OCI-LY3 (cell line): ENCODE results near the gene PAGR1.

Source experiments
- CTCF ChIP-seq: fragments of 200-600, 300-600 bp; sonication (generic); IDR thresholded peaks from 2 replicates; pipeline ENCODE4 v1.5.1; 2014; ENCODE audit warnings: antibody characterized with exemption, low read length, low read depth
- EZH2phosphoT487 ChIP-seq: fragments of 200-600 bp; shearing (Covaris generic); IDR thresholded peaks from 2 replicates; pipeline ENCODE4 v1.6.1; 2018; ENCODE audit warnings: antibody characterized with exemption, mixed run types, low read depth

- TF ChIP-seq CTCF, result no peak
- TF ChIP-seq EZH2phosphoT487, result no peak
Measured at GRCh38 chr16:29774730-29775129, 41.2 kb upstream of the PAGR1 start.
